Osteoblast (primary cell): ENCODE measurements around the gene SLC22A2. TPM values are rescaled to one million over a fixed set of nuclear protein-coding genes. Genes with fewer than 3 reads are reported as not detected.

Experiments used
- DNase-seq: peaks from one replicate; pipeline ENCODE4 v3.0.0; 2011; ENCODE audit warnings: low spot score, mixed read lengths; ENCODE audit not compliant: insufficient read length; ENCODE audit errors: missing footprints
- H2AFZ ChIP-seq: 2 replicates; pipeline ENCODE4 v1.6.0; 2011; ENCODE audit warnings: mild to moderate bottlenecking, low read length
- H3K27ac ChIP-seq: 2 replicates; pipeline ENCODE4 v1.5.1; 2011; ENCODE audit warnings: mild to moderate bottlenecking, low read depth, low read length, moderate library complexity
- H3K27me3 ChIP-seq: 2 replicates; pipeline ENCODE4 v1.6.0; 2012; ENCODE audit warnings: mild to moderate bottlenecking, control low read depth, inconsistent platforms, low read length, moderate library complexity; ENCODE audit not compliant: insufficient read depth
- H3K36me3 ChIP-seq: 2 replicates; pipeline ENCODE4 v1.5.1; 2011; ENCODE audit warnings: mild to moderate bottlenecking, low read length, control low read depth, moderate library complexity; ENCODE audit not compliant: insufficient read depth
- H3K4me1 ChIP-seq: 2 replicates; pipeline ENCODE4 v1.5.1; 2011; ENCODE audit warnings: mild to moderate bottlenecking, low read length, control low read depth, moderate library complexity; ENCODE audit not compliant: insufficient read depth
- H3K4me2 ChIP-seq: 2 replicates; pipeline ENCODE4 v1.6.0; 2011; ENCODE audit warnings: mild to moderate bottlenecking, low read length; ENCODE audit not compliant: insufficient read depth
- H3K4me3 ChIP-seq: fragments of 200-600 bp; sonication (generic); 3 replicates; pipeline ENCODE4 v1.5.1; 2012; ENCODE audit warnings: mild to moderate bottlenecking, low read length, inconsistent platforms; ENCODE audit not compliant: insufficient read depth
- H3K79me2 ChIP-seq: 2 replicates; pipeline ENCODE4 v1.6.0; 2012; ENCODE audit warnings: mild to moderate bottlenecking, low read length, control low read depth, inconsistent platforms; ENCODE audit not compliant: insufficient read depth
- H3K9me3 ChIP-seq: 2 replicates; pipeline ENCODE4 v1.5.1; 2011; ENCODE audit warnings: low read depth, low read length, control low read depth
- H4K20me1 ChIP-seq: 2 replicates; pipeline ENCODE4 v1.6.0; 2012; ENCODE audit warnings: mild to moderate bottlenecking, low read length, control low read depth; ENCODE audit not compliant: insufficient read depth
- CTCF ChIP-seq: IDR thresholded peaks from 2 replicates; pipeline ENCODE4 v1.5.1; 2011; ENCODE audit warnings: mild to moderate bottlenecking, low read depth, low read length, moderate library complexity; ENCODE audit errors: extremely low read depth
- total RNA-seq: library from RNA; depleted of rRNA; stranded (reverse); fragments of >200 nt; gene quantifications from 2 replicates; pipeline ENCODE4 v1.2.3, GENCODE V29; 2012

Gene SLC22A2
- total RNA-seq, 1 donor = under 0.01 TPM

GRCh38 chr6:160188773-160189172 is 69.8 kb downstream of the SLC22A2 start:
- Histone ChIP-seq H3K27me3 (no peaks in the 10 kb centered on the region), H3K79me2 (no peaks in the 10 kb centered on the region), H3K9me3 (no peaks in the 10 kb centered on the region), H3K36me3 (no peaks in the 10 kb centered on the region), H3K4me3 (no peak overlapping the region), H3K4me2 (peak overlapping the region; percentile 4), H4K20me1 (no peaks in the 10 kb centered on the region), H3K27ac (no peak overlapping the region), H3K4me1 (no peaks in the 10 kb centered on the region), H2AFZ (no peak overlapping the region)
- DNase-seq = peak; percentile 52
- no peak for TF ChIP-seq CTCF

GRCh38 chr6:160180706-160181105 is 77.9 kb downstream of the SLC22A2 start:
- peaks cover 13% of the 10 kb centered on the region for H3K4me1 ChIP-seq
- H4K20me1 ChIP-seq = no peaks in the 10 kb centered on the region
- no peak overlapping the region for H2AFZ ChIP-seq
- DNase-seq = no peak
- H3K27ac ChIP-seq = no peak overlapping the region
- no peak overlapping the region for H3K4me3 ChIP-seq
- H3K79me2 ChIP-seq = no peaks in the 10 kb centered on the region
- peak overlapping the region; percentile 7 for H3K4me2 ChIP-seq
- no peaks in the 10 kb centered on the region for H3K9me3 ChIP-seq
- TF ChIP-seq CTCF = no peak
- no peaks in the 10 kb centered on the region for H3K36me3 ChIP-seq
- no peaks in the 10 kb centered on the region for H3K27me3 ChIP-seq

GRCh38 chr6:160178271-160178670 is 80.3 kb downstream of the SLC22A2 start:
- Histone ChIP-seq H4K20me1 (no peaks in the 10 kb centered on the region), H2AFZ (peak overlapping the region; percentile 53), H3K79me2 (no peaks in the 10 kb centered on the region), H3K4me1 (peaks cover 13% of the 10 kb centered on the region), H3K4me2 (no peak overlapping the region), H3K27me3 (no peaks in the 10 kb centered on the region), H3K9me3 (no peaks in the 10 kb centered on the region), H3K27ac (no peak overlapping the region), H3K36me3 (no peaks in the 10 kb centered on the region), H3K4me3 (no peak overlapping the region)
- no peak for DNase-seq
- TF ChIP-seq CTCF = no peak

- no peak overlapping the region for H3K27ac ChIP-seq
- no peak overlapping the region for H3K4me2 ChIP-seq
- H4K20me1 ChIP-seq = no peaks in the 10 kb centered on the region
- H3K4me1 ChIP-seq = peaks cover 13% of the 10 kb centered on the region
- no peaks in the 10 kb centered on the region for H3K9me3 ChIP-seq
- H3K36me3 ChIP-seq = no peaks in the 10 kb centered on the region
- H2AFZ ChIP-seq = no peak overlapping the region
- H3K27me3 ChIP-seq = no peaks in the 10 kb centered on the region
- no peaks in the 10 kb centered on the region for H3K79me2 ChIP-seq
- TF ChIP-seq CTCF = no peak
- H3K4me3 ChIP-seq = no peak overlapping the region
- no peak for DNase-seq
These were observed 81.4 kb downstream of the SLC22A2 start for GRCh38 chr6:160177220-160177619.
